Raji (cell line): ENCODE results near the gene ADAMTSL1.

Experiments
- POLR2A ChIP-seq: IDR thresholded peaks from 2 replicates; pipeline ENCODE4 v1.6.1; 2011; ENCODE audit warnings: low read depth, low read length, control low read depth; ENCODE audit not compliant: insufficient read depth

ADAMTSL1 gene

GRCh38 chr9:18935541-18935940, 461.6 kb downstream of the ADAMTSL1 start:
- TF ChIP-seq POLR2A, result no peak

GRCh38 chr9:18936094-18936871, 462.3 kb downstream of the ADAMTSL1 start:
- TF ChIP-seq POLR2A, result no peak

- TF ChIP-seq POLR2A, result no peak
Observed at GRCh38 chr9:18939943-18940342, 466.0 kb downstream of the ADAMTSL1 start.

GRCh38 chr9:18941060-18941740, 467.2 kb downstream of the ADAMTSL1 start:
- no peak for TF ChIP-seq POLR2A

- no peak for TF ChIP-seq POLR2A
Observed at GRCh38 chr9:18942801-18943200, 468.8 kb downstream of the ADAMTSL1 start.

DNA sequence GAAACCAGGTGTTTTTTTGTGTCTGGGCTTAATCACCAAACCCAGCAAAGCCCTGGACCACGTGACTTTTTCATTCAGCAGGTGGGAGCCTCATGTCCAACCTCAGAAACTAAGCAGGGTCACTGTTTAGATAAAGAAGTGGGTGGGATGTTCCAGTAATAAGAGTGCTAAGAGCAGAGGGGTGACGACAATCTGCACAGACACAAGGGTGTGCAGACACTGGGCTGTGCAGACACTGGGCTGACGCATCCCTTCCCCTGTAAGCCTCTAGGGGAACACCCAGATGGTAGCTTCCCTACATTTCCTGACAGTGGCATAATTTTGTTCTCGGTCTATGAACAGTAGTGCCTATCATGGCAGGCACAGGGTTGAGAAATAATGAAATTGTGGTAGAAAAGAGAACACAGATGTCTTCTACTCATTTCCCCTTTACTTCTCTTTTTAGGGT, 474.0 kb downstream of the ADAMTSL1 start:
- no peak for TF ChIP-seq POLR2A

DNA sequence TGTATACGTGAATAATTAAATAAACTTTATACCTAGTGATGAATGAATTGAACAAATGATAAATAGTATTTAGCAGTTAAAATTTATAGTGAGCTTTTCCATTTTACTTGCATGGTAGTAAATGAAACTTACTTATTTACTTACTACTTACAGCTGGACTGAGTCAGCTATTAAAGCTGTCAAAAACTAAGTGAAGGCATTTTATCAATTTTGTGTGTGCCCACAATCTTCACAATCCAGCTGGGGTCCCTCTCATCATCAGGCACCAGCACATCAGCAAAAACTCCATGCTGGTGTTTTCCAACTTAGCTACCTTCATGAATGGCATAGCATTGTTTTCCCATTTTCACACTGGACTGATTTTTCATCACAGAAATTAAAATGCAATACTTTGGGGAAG, 478.0 kb downstream of the ADAMTSL1 start:
- no peak for TF ChIP-seq POLR2A

DNA sequence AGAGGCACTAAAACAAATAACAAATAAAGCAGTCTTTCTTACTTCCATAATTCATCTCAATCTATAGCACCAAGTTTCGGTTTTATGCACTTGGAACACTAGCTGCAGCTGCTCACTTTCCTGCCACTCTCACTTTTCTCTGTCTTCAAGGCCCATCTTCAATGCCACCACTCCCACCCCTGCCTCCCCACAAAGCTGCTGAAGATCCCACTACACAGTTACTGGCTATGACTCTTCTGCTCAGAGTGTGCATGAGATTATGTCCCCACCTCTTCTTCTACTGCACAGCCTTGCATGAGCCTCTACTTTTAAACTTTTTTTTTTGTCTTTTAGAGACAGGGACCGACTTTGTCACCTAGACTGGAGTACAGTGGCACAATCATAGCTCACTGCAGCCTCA, 481.7 kb downstream of the ADAMTSL1 start:
- TF ChIP-seq POLR2A, result no peak
